H1 (cell line): ENCODE results near the gene RASSF4. TPM values are rescaled to one million over a fixed set of nuclear protein-coding genes. Genes with fewer than 3 reads are reported as not detected.

ENCODE experiments used
- BACH1 ChIP-seq: IDR thresholded peaks from 2 replicates; pipeline ENCODE4 v1.6.1; 2012; ENCODE audit warnings: low read length, improper control_type of control experiment
- CTBP2 ChIP-seq: IDR thresholded peaks from 2 replicates; pipeline ENCODE4 v1.7.0; 2011; ENCODE audit warnings: borderline replicate concordance, mild to moderate bottlenecking, moderate library complexity, mixed read lengths, low read length; ENCODE audit not compliant: insufficient read depth, insufficient read length
- EP300 ChIP-seq, 2 experiments: IDR thresholded peaks; 1 replicate in 1 of 2; 2 replicates in 1 of 2; pipeline ENCODE4 v1.6.1; 2011 to 2012; ENCODE audit warnings: low read depth in 2 of 2, low read length in 2 of 2, mild to moderate bottlenecking in 2 of 2, borderline replicate concordance in 1 of 2, inconsistent platforms in 1 of 2, moderate library complexity in 1 of 2
- HDAC2 ChIP-seq, 2 experiments: fragments of 300-600 bp in 1 of 2; sonication (generic) in 1 of 2; IDR thresholded peaks; 2 replicates each; pipeline ENCODE4 v1.6.1; 2011 to 2012; ENCODE audit warnings: low read depth in 2 of 2, low read length in 2 of 2, mild to moderate bottlenecking in 2 of 2, moderate library complexity in 2 of 2, borderline replicate concordance in 1 of 2, inconsistent platforms in 1 of 2
- KDM4A ChIP-seq: IDR thresholded peaks from one replicate; pipeline ENCODE4 v1.7.1; 2012; ENCODE audit warnings: low read depth, mild to moderate bottlenecking, moderate library complexity, low read length, inconsistent platforms; ENCODE audit not compliant: severe bottlenecking
- POLR2A ChIP-seq, 2 experiments: IDR thresholded peaks; 1 replicate in 1 of 2; 2 replicates in 1 of 2; pipeline ENCODE4 v1.6.1; 2011; ENCODE audit warnings: low read depth in 2 of 2, low read length in 2 of 2, mild to moderate bottlenecking in 2 of 2; ENCODE audit errors: control extremely low read depth in 1 of 2
- POLR2AphosphoS5 ChIP-seq: IDR thresholded peaks from 2 replicates; pipeline ENCODE4 v1.6.1; 2011; ENCODE audit warnings: low read depth, low read length
- RAD21 ChIP-seq, 2 experiments: IDR thresholded peaks in 1 of 2; conservative IDR thresholded peaks in 1 of 2; 2 replicates each; pipeline ENCODE4 v1.6.1; 2011; ENCODE audit warnings: low read depth in 2 of 2, low read length in 2 of 2, improper control_type of control experiment in 1 of 2, inconsistent platforms in 1 of 2, mild to moderate bottlenecking in 1 of 2, moderate library complexity in 1 of 2
- RBBP5 ChIP-seq: IDR thresholded peaks from 2 replicates; pipeline ENCODE4 v1.7.1; 2012; ENCODE audit warnings: low read depth, mild to moderate bottlenecking, inconsistent platforms, low read length, moderate library complexity, borderline replicate concordance
- SAP30 ChIP-seq: fragments of 300-600 bp; sonication (generic); IDR thresholded peaks from 2 replicates; pipeline ENCODE4 v1.7.1; 2012; ENCODE audit warnings: low read length, moderate library complexity, mild to moderate bottlenecking, inconsistent platforms; ENCODE audit not compliant: insufficient read depth, insufficient replicate concordance
- SP2 ChIP-seq: IDR thresholded peaks from 2 replicates; pipeline ENCODE4 v1.6.1; 2012; ENCODE audit warnings: mild to moderate bottlenecking, low read length, inconsistent platforms
- TAF1 ChIP-seq: IDR thresholded peaks from 2 replicates; pipeline ENCODE4 v1.6.1; 2011; ENCODE audit warnings: mild to moderate bottlenecking, low read depth, low read length
- ZNF274 ChIP-seq: IDR thresholded peaks from 2 replicates; pipeline ENCODE4 v1.7.0; 2012; ENCODE audit warnings: low read length, borderline replicate concordance; ENCODE audit errors: extremely low read depth
- polyA plus RNA-seq, 7 experiments: library from polyadenylated mRNA; depleted of rRNA in 3 of 7; stranded (reverse) in 5 of 7; unstranded in 2 of 7; fragments of >200 nt in 5 of 7; fragments of 200-250 nt in 2 of 7; gene quantifications; 1 replicate in 5 of 7; 2 replicates in 1 of 7; 4 replicates in 1 of 7; pipeline versions ENCODE4 v1.2.1 to v1.2.3, GENCODE V29; 2011 to 2013; ENCODE audit warnings: missing spikeins in 2 of 7, mixed read lengths in 2 of 7
- total RNA-seq: library from RNA; stranded (reverse); fragmentation: NEBNext Ultra II Directional; extraction: Animal tissue kit (Norgen Biotek cat#: 25700); gene quantifications from 2 replicates; pipeline ENCODE4 v1.2.1, GENCODE V29; 2021

Gene RASSF4
- total and polyA plus RNA-seq, 2 of the 8 experiments (the other 6 are each of a cell fraction or from before 2014, with no cell fraction given): 14.3 to 14.5 TPM

DNA sequence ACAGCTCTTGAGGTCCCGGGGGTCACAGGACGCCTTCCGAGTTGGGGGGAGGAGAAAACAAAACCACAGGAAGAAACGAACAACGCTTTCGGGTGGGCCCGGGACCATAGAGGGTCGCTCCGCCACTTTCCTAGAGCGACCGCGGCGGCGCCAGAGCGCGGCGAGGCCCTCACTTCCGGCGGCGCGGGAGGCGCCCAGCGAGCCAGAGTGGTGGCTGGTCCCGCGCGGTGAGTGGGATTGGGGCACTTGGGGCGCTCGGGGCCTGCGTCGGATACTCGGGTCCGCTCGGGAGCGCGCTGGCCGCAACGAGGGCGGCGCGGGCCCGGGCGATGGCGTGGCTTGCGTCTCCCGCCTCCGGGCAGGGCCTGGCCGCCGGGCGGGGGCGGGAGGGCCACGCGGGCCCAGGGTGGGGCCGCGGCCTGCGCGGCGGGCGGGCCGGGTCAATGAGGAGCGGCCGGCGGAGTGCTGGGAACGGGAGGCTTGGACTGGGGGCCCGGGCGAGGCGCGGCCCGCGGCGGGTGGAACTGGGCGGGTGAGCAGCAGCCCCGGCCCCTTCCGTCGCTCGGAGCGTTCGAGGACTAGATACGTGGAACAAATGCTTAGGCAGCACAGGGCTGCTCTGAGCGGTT lies 41.3 kb downstream of the RASSF4 start, which contains the start of gene ZNF22 (continued):
- TF ChIP-seq ZNF274 (no peak), BACH1 (0 out of 2 replicates have a peak, but pooled peaks have one; percentile 51), RAD21 (IDR thresholded peaks at IDR 0.05 in 1 of 2, conservative IDR thresholded peaks at IDR 0.05 in 1 of 2; ENCODE audit: low read depth in 2 of 2, low read length in 2 of 2) (no peak), SAP30 (no peak), POLR2AphosphoS5 (peak; percentile 69), SP2 (peak; percentile 59), POLR2A (IDR thresholded peaks at IDR 0.05; ENCODE audit: control extremely low read depth in 1 of 2, low read depth in 2 of 2, low read length in 2 of 2) (peak in 1 of 2 experiments; percentile 86; a peak in 2 of 3 replicates), KDM4A (peak; percentile 70), TAF1 (peak; percentile 93), CTBP2 (no peak), RBBP5 (0 out of 2 replicates have a peak, but pooled peaks have one; percentile 51), HDAC2 (IDR thresholded peaks at IDR 0.05; ENCODE audit: borderline replicate concordance in 1 of 2, low read depth in 2 of 2, low read length in 2 of 2) (0 out of 4 replicates have a peak, but pooled peaks of 1 of the 2 experiments have one; percentile 16), EP300 (IDR thresholded peaks at IDR 0.05; ENCODE audit: borderline replicate concordance in 1 of 2, low read depth in 2 of 2, low read length in 2 of 2) (no peak)
